GM18498 (cell line): Measurements from ENCODE around the gene RASGRF2.

Source experiments
- ATAC-seq: cut with Tn5 transposase; IDR thresholded peaks from one replicate; pipeline ENCODE4 v1.9.1; 2021; ENCODE audit warnings: mild to moderate bottlenecking, moderate library complexity; ENCODE audit not compliant: unreplicated experiment

The RASGRF2 gene

GRCh38 chr5:81165493-81166119 is 205.4 kb downstream of the RASGRF2 start:
- peak; percentile 74 for ATAC-seq

DNA sequence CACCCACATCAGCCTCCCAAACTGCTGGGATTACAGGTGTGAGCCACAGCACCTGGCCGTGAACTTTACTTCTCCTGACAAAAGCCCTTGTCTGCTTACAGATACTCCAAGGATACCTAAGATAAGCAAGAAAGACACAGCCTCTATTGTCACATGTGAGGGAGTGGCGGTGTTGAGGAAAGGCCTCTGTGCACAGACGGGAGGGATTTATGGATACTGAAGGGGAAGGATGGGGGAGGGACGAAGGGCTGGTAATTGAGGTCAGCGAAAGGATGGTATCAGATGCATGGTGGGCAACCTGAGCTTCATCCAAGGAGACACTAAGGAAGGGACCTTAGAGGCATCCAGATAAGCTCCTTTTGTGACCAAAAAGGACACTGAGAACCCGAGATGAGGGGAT is 206.3 kb downstream of the RASGRF2 start:
- ATAC-seq: no peak

GRCh38 chr5:81167078-81167477 is 206.9 kb downstream of the RASGRF2 start:
- no peak for ATAC-seq

- no peak for ATAC-seq
Observed at GRCh38 chr5:81167544-81167943, 207.4 kb downstream of the RASGRF2 start.

DNA sequence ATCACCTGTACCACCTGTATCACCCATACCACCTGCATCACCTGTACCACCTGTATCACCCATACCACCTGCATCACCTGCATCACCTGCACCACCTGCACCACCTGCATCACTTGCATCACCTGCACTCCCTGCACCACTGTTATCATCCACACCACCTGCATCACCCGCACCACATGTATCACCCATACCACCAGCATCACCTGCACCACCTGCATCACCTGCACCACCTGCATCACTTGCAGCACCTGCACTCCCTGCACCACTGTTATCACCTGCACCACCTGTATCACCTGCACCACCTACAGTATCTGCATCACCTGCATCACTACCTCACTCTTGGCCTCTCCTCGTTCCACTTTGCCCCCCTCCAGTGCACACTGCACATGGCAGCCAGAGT is 209.8 kb downstream of the RASGRF2 start:
- ATAC-seq: no peak

DNA sequence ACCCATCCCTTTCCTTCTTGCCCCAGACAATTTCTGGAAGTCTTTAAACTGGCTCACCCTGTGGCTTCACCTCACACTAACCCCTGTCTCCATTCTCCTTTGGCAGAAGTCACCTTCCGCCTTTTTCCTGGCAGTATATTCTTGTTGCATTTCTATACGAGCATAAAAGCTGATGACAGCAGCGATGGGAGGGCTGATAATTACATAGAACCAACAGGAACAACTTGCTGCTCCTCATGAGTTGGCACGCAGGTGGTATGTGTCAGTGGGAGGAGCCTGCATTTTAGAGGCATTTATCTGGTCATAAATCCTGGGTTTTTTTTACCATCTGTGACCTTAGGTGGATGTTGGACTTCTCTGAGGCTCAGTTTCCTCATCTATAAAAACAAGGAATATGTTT is 211.6 kb downstream of the RASGRF2 start:
- no peak for ATAC-seq

GRCh38 chr5:81172710-81173109 is 212.5 kb downstream of the RASGRF2 start:
- no peak for ATAC-seq

DNA sequence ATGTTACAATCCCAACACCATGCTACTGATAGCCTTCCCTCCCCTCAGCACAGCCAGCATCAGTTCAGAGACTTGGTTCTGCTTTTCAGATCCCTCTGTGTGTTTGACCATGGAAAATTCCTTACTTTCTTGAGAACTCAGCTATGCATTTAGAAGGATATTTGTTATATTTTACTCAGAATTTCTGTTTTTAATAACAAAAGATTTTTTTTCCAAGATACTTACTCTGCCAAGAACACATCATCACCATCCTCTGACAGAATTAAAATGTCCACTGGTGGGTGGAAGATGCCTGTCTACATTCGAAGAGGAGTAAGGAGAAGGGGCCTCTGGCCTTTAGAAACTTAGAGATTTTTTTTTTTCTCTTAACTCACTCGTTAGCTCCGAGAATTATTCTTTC is 216.9 kb downstream of the RASGRF2 start:
- ATAC-seq: no peak

GRCh38 chr5:81179959-81180358 is 219.8 kb downstream of the RASGRF2 start:
- no peak for ATAC-seq

- ATAC-seq: no peak
Observed at GRCh38 chr5:81180780-81181460, 220.8 kb downstream of the RASGRF2 start.

DNA sequence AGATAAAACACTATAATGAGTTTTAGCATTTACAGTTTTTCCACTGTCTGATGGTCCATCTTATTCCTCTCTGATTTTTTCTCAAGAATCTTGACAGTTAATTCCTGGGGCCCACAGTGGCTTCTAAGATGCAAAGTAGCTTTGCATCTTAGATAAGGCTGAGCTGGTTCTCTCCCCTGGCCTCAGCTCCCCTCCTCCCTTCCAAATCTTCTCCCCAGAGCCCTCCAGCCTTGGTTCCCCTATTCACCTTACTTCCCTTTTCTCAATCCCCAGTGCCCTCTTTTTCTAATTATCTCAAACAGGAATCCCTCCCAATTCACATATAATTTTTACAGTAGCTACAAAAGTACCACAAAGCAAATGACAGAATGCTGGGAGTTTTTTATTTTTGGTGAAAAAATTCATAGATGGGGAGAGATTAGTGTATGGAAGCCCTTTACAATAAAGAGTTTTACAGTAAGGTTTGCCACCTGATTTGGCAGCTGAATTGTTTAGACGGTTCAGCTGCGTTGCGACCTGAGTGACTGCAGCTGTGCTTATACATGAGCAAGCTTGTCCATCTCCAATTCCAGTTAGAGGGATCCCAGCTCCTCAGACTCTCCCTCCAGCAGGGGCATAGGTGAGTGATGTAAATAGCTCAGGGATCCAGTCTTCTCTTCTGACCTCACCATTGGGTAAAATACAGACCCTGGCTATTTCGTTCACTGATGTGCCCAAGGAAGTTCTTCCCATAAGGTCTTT is 221.6 kb downstream of the RASGRF2 start:
- no peak for ATAC-seq

GRCh38 chr5:81182396-81183390 is 222.5 kb downstream of the RASGRF2 start:
- ATAC-seq: no peak

DNA sequence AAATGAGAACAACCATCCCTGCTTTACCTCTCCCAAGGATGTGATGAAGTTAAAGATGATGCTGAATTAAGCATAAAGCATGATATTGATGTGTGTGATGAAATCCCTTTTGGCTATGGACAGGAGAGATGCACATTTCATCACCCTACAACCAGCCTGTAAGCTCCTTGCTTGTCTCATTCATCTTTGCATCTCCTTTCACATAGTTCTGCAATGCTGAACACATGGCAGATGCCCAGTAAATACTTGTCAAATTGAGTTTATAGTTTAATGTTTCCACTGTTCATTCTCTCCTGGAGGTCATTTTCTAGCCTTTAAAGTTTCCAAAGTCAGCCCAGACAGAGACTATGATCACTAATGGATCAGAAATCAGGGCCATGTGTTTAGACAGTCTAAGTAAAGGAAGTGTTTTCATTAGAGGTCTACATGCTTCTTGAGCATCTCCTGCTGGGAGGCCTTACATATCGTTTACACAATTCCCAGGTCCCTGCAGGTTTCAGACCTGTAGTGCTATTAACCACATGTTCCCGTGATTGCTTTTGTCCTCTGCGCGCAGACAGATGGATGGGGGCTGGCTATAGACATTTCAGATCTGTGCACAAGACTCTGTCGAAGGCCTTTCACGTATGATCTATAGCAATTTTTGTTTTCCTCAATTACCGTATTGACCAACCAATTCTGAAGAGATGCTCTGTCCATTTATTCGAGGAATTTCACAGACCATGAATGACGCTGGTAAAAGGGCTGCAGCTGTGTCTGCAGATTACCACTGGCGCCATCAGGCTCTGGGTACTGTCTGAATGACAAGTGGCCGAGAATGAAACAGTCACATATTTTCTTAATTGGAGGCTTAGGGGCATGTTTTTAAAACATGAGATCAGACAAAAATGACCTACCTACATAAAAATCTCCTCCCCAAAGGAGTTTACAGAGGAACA is 223.9 kb downstream of the RASGRF2 start:
- ATAC-seq: no peak

- no peak for ATAC-seq
Observed at GRCh38 chr5:81184749-81185110, 224.6 kb downstream of the RASGRF2 start.

DNA sequence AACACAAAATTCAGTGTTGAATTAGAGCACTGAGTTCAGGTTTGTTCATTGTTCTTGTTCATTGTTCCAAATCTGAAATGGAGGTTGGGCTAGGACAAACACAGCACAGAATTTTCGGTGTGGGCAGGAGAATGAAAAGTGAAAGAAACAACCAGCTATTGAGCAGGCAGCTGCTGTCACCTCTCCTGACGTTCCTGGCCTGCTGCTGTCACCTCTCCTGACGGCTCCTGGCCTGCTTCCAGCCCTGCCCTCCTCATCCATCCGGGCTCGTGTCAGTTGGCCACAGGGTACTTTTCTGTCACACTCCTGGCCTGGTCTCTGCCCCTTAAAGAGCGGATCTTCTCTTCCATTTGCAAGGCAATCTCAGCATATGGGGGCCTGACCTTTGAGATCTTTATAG is 227.7 kb downstream of the RASGRF2 start:
- ATAC-seq: peak; percentile 51

GRCh38 chr5:81188962-81189361 is 228.8 kb downstream of the RASGRF2 start:
- no peak for ATAC-seq

DNA sequence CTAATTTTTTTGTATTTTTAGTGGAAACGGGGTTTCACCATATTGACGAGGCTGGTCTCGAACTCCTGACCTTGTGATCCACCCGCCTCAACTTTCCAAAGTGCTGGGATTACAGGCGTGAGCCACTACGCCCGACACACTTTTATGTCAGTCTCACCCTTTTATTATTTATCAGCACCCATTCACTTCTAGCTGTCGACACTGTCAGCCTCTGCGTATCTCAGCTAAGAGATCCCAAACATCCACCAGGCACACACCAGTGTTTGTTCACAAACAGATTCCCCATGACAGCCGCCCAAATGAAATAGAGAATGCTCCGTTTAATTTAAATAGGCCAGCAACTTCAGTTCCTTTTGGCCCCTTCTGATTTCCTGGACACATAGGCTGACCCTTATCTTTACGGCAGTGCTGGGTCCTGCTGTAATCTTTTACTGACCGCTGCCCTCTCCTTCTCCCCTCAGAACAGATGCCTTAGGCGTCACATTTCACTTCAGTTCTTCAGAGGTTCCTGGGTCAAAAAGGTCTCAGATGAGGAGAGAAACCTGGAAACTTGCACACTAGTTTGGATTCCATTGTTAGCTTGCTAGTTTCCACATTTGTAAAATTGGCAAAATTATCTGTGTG is 229.8 kb downstream of the RASGRF2 start:
- no peak for ATAC-seq

GRCh38 chr5:81191726-81192372 is 231.7 kb downstream of the RASGRF2 start:
- no peak for ATAC-seq

GRCh38 chr5:81192373-81192750 is 232.2 kb downstream of the RASGRF2 start:
- no peak for ATAC-seq
